Activated CD8-positive, alpha-beta memory T cell treated with anti-CD3 and anti-CD28 coated beads, Interleukin-2, amount 10 ng/mL, durations not matched to agents 7 days and 5 days (primary cell): ENCODE results near the gene GRIK4. TPM values are rescaled to one million over a fixed set of nuclear protein-coding genes. Genes with fewer than 3 reads are reported as not detected.

Experiments
- ATAC-seq: fragments of 150-1000 bp; cut with Tn5 transposase; one replicate; pipeline ENCODE4 v1.10.0; 2021; ENCODE audit warnings: moderate library complexity
- CTCF ChIA-PET: fragments of 350-600 bp; sonication (Branson Sonifier 250); formaldehyde crosslinking; loops from one replicate; lab custom pipeline; 2021; ENCODE audit warnings: antibody characterized with exemption; lab: Charles Lee
- DNase-seq: peaks from one replicate; pipeline ENCODE4 v3.0.0-alpha.2; 2020
- H3K27ac Mint-ChIP-seq: one replicate; pipeline ENCODE4 v1.8.0; 2021; ENCODE audit warnings: mild to moderate bottlenecking, mixed read lengths
- H3K27me3 Mint-ChIP-seq: one replicate; pipeline ENCODE4 v1.8.0; 2021; ENCODE audit warnings: mixed read lengths
- H3K36me3 Mint-ChIP-seq: one replicate; pipeline ENCODE4 v1.8.0; 2021; ENCODE audit warnings: mild to moderate bottlenecking, mixed read lengths
- H3K4me1 Mint-ChIP-seq: one replicate; pipeline ENCODE4 v1.8.0; 2021; ENCODE audit warnings: mixed read lengths
- H3K4me3 Mint-ChIP-seq: one replicate; pipeline ENCODE4 v1.8.0; 2021; ENCODE audit warnings: mild to moderate bottlenecking, moderate library complexity, mixed read lengths
- H3K9me3 Mint-ChIP-seq: one replicate; pipeline ENCODE4 v1.8.0; 2022; ENCODE audit warnings: low read depth, mixed read lengths
- total RNA-seq, 2 experiments: library from RNA; stranded (reverse); gene quantifications; one replicate each; pipeline ENCODE4 v1.2.3, GENCODE V29; 2021

GRIK4 gene
- total RNA-seq, 2 experiments from 2014 or later, result 0.21 TPM; not detected in 1

DNA sequence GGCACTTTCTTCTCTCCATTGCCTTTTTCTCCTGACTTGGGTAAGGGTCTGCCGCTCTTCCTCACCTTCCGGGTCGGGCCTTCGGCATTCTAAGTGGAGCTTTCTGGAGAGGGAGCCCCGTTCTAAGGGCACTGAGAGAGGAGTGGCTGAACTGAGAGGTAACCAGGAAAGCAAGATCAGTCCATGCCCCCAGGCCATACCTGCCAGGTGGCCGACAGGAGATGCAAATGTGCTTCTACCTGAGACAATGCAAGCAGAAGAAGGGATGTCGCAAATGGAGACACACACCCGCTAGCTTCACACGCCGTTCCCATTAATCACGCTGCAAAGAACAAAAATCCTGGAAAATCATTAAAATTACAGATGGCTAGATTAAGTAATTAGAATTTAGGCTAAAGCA is 356.0 kb downstream of the GRIK4 start:
- DNase-seq (no peak), ATAC-seq (no peak)
- Mint-ChIP-seq H3K4me1 (no peaks in the 10 kb centered on the region), H3K4me3 (no peak overlapping the region), H3K9me3 (no peaks in the 10 kb centered on the region), H3K27me3 (no peaks in the 10 kb centered on the region), H3K36me3 (no peaks in the 10 kb centered on the region), H3K27ac (no peak overlapping the region)
- CTCF ChIA-PET, result no interaction called here

DNA sequence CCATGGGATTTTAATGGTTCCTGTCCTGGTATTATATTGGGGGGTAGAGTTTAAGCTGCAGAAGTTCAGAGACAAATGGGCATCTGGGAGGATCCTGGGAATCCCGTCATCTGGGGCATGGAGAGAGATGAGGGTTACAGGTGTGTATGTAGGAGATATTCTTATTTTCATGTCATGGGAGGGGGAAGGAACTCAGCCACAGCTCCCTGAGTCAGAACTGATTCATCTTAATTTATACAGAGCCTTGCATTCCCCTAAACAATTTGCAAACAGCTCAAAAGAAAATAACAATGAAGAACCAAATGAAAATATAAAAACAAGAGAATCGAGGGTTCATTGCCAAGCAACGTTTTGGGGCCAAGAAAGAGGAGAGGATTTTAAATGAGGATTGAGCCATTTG is 356.4 kb downstream of the GRIK4 start:
- ATAC-seq (no peak), DNase-seq (no peak)
- H3K4me3 Mint-ChIP-seq, result no peak overlapping the region
- no peak overlapping the region for H3K27ac Mint-ChIP-seq
- CTCF ChIA-PET, result no interaction called here
- H3K36me3 Mint-ChIP-seq, result no peaks in the 10 kb centered on the region
- no peaks in the 10 kb centered on the region for H3K27me3 Mint-ChIP-seq
- no peaks in the 10 kb centered on the region for H3K9me3 Mint-ChIP-seq
- H3K4me1 Mint-ChIP-seq, result no peaks in the 10 kb centered on the region

DNA sequence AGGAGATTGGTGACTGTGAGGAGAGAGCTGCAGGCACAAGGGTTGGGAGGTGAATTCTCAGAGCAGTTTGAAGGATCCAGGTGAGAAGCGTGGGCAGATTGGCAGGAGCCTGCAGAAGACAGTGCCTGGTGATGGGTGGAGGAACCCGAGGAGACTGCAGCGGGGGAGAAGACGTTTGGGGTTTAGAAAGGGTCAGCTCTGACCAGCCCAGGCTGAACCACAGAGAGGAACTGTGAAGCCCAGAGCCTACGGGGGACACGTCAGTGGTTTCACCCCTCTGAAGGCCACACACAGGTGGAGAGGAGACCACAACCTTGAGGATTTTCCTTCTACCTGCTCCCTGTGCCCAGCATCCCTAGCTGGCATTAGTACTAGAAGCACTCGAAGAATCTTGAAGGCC is 357.5 kb downstream of the GRIK4 start:
- CTCF ChIA-PET, result no interaction called here
- no peaks in the 10 kb centered on the region for H3K4me1 Mint-ChIP-seq
- H3K27me3 Mint-ChIP-seq, result no peaks in the 10 kb centered on the region
- H3K4me3 Mint-ChIP-seq, result no peak overlapping the region
- no peaks in the 10 kb centered on the region for H3K36me3 Mint-ChIP-seq
- ATAC-seq, result no peak
- no peak for DNase-seq
- H3K9me3 Mint-ChIP-seq, result no peaks in the 10 kb centered on the region
- H3K27ac Mint-ChIP-seq, result no peak overlapping the region

DNA sequence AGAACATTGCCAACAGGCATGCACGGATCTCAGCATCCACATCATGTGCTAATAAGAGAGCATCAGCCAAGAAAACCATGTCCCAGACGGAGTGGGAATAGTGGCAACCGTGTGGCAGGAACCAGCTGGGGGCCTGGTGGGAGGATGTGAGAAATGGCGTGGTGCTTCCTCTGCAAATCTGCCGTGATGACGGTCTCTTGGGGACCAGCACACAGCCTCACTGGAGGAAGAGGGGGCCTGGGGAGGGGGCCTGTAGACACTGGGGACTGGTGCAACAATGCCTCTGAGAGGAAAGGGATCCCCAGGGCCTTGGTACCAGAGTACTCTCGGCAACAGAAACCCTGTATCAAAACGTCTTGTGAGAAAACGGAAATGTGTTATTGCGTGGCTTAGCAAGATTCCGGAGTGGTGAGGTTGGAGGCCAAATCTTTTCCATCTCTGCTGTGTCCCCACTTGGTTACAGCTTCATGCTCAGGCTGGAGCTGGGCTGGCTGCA is 358.0 kb downstream of the GRIK4 start:
- H3K9me3 Mint-ChIP-seq, result no peaks in the 10 kb centered on the region
- H3K27ac Mint-ChIP-seq, result no peak overlapping the region
- DNase-seq (no peak), ATAC-seq (no peak)
- CTCF ChIA-PET, result no interaction called here
- H3K4me3 Mint-ChIP-seq, result no peak overlapping the region
- H3K36me3 Mint-ChIP-seq, result no peaks in the 10 kb centered on the region
- no peaks in the 10 kb centered on the region for H3K4me1 Mint-ChIP-seq
- no peaks in the 10 kb centered on the region for H3K27me3 Mint-ChIP-seq

DNA sequence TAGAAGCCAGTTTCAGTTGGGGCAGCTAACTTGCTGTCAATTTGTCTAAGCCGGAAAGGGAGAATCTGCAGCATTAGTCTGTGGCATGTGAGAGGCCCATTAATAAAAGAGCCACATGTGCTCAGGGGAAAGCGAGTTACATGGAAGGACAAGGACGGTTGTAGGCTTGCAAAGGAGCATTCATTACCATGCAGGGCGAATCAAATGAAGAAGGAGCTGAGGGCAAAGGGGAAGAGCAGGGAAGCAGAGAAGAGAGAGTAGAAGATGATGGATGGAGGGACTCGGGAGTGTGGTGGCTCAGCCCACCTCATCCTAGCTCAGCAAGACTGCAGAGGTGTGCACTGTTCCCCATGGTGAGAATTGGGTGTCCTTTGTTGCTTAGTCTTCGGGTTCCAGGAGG is 359.6 kb downstream of the GRIK4 start:
- Mint-ChIP-seq H3K27me3 (no peaks in the 10 kb centered on the region), H3K27ac (no peak overlapping the region), H3K9me3 (peaks cover 4% of the 10 kb centered on the region), H3K36me3 (peaks cover under 1% of the 10 kb centered on the region), H3K4me3 (no peak overlapping the region), H3K4me1 (no peaks in the 10 kb centered on the region)
- CTCF ChIA-PET, result no interaction called here
- ATAC-seq, result no peak
- DNase-seq, result no peak

DNA sequence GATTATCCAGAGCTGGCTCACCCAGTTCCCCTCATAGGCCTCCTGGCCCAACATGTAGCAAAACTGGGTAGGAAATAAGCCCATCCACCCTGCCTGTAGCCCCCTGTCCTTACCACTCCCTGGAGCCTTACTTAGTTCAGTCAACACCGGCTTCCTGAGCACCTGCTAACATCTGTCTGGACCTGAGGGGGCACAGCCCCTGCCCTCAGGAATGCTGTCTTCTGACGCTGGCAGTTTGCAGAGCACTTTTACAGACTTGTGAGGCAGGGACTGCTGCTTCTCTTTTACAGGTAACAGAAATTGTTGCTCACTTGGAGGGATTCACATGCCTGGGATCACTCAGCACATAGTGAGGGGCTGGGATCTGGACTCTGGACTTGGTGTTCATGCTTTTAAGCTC is 360.4 kb downstream of the GRIK4 start:
- Mint-ChIP-seq H3K4me3 (no peak overlapping the region), H3K27ac (no peak overlapping the region), H3K27me3 (no peaks in the 10 kb centered on the region), H3K36me3 (peaks cover 2% of the 10 kb centered on the region), H3K9me3 (peaks cover 6% of the 10 kb centered on the region), H3K4me1 (no peaks in the 10 kb centered on the region)
- DNase-seq (no peak), ATAC-seq (no peak)
- CTCF ChIA-PET, result no interaction called here

DNA sequence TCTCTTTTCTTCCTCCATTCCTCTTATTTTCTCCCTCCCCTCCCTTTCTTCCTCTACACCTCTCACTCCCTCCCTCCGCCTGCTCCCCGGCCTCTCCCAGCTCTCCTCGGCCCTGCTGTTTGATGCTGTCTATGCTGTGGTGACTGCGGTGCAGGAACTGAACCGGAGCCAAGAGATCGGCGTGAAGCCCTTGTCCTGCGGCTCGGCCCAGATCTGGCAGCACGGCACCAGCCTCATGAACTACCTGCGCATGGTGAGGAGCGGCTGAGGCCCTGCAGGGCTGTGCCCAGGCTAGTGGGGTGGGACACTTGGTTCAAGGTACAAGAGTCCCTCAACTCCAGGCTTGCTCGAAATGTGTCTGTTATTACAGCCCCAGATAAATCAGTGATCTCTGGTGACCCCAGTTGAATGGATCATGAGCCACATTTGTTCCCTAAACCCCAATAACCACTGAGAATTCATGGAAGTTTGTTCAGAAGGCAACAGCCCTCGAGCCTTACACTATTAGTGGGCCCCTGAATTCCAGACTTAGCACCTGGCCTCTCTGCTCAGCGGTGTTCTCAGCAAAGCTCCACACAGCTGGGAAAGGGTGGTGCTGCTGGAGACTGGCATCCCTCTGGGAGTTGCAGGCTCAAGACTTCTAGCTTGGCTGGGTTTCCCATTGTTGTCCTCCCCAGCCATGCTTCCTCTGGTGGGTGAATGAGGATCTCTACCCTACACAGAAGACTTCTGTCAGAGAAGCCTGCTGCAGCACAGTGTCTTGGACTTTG is 362.6 kb downstream of the GRIK4 start:
- CTCF ChIA-PET, result no interaction called here
- Mint-ChIP-seq H3K27ac (no peak overlapping the region), H3K4me1 (no peaks in the 10 kb centered on the region), H3K36me3 (peaks cover 2% of the 10 kb centered on the region), H3K27me3 (no peaks in the 10 kb centered on the region), H3K9me3 (peaks cover 6% of the 10 kb centered on the region), H3K4me3 (no peak overlapping the region)
- DNase-seq (no peak), ATAC-seq (no peak)

DNA sequence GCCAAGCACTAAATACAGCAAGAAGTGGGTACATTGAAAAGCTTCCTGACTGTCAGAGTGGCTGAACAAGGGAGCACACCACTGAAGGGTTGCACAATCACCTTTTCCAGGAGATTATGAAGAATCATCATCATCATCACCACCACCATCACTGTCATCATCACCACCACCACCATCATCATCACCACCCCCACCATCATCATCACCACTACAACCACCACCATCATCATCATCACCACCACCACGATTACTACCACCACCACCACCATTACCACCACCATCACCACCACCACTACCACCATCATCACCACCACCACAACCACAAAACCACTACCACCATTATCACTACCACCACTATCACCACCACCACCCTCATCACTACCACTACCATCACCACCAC is 364.4 kb downstream of the GRIK4 start:
- no peak overlapping the region for H3K4me3 Mint-ChIP-seq
- H3K9me3 Mint-ChIP-seq, result peaks cover 6% of the 10 kb centered on the region
- ATAC-seq (no peak), DNase-seq (no peak)
- H3K4me1 Mint-ChIP-seq, result no peaks in the 10 kb centered on the region
- CTCF ChIA-PET, result no interaction called here
- no peak overlapping the region for H3K27ac Mint-ChIP-seq
- H3K36me3 Mint-ChIP-seq, result peaks cover 2% of the 10 kb centered on the region
- peaks cover 3% of the 10 kb centered on the region for H3K27me3 Mint-ChIP-seq

DNA sequence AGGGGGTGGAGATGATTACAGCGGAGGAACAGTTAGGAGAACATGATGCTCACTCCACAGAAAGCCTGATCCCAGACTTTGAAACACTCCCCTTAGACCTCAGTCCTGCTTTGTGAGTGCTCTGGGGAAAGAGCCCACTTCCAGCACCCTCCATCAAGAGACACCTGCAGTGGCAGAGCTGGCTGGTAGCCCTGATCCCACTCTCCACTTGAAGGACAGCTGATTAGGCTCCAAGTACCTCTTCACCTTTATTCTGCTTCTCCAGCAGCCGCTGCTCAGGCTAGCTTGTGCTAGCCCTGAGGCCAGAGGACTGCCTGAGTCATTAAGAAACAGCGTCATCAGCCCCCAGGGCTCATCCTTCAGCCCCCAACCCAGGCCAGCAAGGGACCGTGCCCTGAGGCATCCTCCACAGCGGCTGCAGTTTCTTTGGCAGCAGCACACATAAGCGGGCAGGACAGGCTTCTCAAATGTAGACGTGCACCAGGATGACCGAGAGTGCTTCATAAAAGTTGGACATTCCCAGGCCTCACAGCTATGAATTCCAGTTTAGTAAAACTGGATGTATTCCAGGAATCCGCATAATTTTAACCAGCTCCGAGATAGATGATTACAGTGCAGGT is 366.3 kb downstream of the GRIK4 start:
- no peak overlapping the region for H3K27ac Mint-ChIP-seq
- no peak overlapping the region for H3K4me3 Mint-ChIP-seq
- peaks cover 6% of the 10 kb centered on the region for H3K9me3 Mint-ChIP-seq
- H3K36me3 Mint-ChIP-seq, result peaks cover 2% of the 10 kb centered on the region
- CTCF ChIA-PET, result no interaction called here
- ATAC-seq, result no peak
- H3K4me1 Mint-ChIP-seq, result no peaks in the 10 kb centered on the region
- no peak for DNase-seq
- peaks cover 12% of the 10 kb centered on the region for H3K27me3 Mint-ChIP-seq

DNA sequence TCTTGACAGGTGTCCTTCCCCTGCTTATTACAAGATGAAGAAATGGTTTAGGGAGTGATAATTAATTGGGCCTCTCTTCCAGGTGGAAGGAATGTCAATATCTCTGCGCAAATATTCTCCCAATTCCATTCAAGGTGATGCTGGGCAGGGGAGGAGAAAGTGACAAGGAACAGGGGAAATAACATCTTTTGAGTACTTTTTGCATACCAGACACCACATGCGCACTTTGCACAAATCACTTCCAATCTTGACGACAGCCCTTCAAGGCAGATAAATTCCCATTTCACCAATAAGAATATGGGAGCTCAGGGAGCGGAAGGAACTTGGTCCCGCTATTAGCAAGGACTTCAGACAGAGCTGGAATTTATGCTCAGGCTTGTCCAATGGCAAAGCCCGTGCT is 367.2 kb downstream of the GRIK4 start:
- no peak overlapping the region for H3K27ac Mint-ChIP-seq
- no peak for DNase-seq
- no peak for ATAC-seq
- H3K9me3 Mint-ChIP-seq, result peaks cover 6% of the 10 kb centered on the region
- peaks cover 2% of the 10 kb centered on the region for H3K36me3 Mint-ChIP-seq
- H3K4me1 Mint-ChIP-seq, result no peaks in the 10 kb centered on the region
- peaks cover 15% of the 10 kb centered on the region for H3K27me3 Mint-ChIP-seq
- CTCF ChIA-PET, result no interaction called here
- no peak overlapping the region for H3K4me3 Mint-ChIP-seq

DNA sequence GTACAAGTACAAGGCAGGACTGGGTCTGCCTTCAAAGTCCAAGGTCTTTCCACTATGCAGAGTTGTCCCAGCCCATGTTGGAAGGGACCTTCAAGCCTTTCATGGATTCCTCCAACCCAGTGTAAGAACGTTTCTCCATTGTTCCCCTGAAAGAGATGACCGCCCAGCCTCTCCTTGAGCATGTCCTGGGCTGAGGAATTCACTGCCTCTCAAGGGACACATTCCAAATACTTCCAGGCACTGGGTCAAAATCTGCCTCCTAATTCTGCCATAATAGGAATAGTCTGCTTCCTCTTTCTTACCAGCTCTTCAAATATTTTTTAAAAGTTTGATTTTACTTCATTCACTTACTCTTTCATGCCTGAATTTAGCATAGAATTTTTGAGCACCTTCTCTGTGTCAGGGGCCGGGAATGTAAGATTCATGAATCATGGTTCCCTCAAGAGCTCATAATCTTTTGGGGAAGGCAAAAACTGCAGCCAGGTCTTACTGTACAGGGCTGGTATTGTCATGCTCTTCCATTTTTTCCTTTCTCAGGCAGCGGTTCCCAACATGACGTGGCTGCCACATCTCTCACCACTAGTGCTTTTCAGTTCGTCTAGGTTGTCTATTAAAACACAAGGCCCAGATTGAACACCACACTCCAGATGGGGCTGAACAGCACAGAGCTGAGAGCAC is 369.1 kb downstream of the GRIK4 start:
- Mint-ChIP-seq H3K27ac (no peak overlapping the region), H3K36me3 (peaks cover 2% of the 10 kb centered on the region), H3K4me3 (no peak overlapping the region), H3K4me1 (no peaks in the 10 kb centered on the region), H3K9me3 (peaks cover 6% of the 10 kb centered on the region), H3K27me3 (peaks cover 18% of the 10 kb centered on the region)
- no peak for DNase-seq
- no peak for ATAC-seq
- CTCF ChIA-PET, result no interaction called here

DNA sequence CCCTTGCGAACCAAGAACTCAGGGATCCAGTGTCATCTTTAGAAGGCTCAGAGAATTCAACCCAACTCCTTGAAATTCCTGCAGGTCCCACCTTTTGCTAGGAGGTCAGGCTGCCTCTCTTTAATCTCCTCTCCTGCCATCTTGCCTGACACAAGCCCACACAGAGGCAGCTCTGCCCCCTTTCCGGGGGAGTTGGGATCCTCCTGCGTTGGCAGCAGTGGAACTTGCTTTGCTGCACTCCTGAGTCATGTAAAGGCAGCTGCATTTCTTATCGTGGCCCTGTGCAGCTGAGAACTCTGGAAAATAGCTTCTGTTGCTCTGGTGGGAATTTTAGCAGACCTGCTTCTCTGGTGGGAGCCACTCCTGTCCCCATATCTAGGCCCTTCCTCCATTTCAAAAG is 370.0 kb downstream of the GRIK4 start:
- CTCF ChIA-PET, result no interaction called here
- H3K27ac Mint-ChIP-seq, result no peak overlapping the region
- DNase-seq, result no peak
- no peak overlapping the region for H3K4me3 Mint-ChIP-seq
- no peaks in the 10 kb centered on the region for H3K9me3 Mint-ChIP-seq
- H3K36me3 Mint-ChIP-seq, result no peaks in the 10 kb centered on the region
- no peak for ATAC-seq
- peaks cover 18% of the 10 kb centered on the region for H3K27me3 Mint-ChIP-seq
- no peaks in the 10 kb centered on the region for H3K4me1 Mint-ChIP-seq

DNA sequence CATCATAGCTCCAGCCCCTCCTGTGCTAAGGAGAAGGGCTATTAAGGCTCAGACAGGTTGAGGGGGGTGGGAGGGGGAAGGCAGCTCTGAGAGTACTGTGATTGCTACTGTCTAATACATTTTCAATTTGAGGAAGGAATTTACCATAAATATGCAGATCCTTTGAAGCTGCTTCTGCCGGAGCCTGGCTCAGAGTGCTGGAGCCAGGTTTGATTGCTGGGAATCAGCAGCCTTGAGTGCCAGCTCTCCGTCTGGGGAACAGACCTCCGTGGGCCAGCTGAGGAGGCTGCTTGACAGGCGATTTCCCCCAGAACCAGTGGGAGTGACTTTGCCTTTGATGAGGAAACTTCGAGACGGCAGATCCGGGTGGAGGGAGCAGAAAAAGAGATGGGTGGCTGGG is 370.6 kb downstream of the GRIK4 start:
- H3K4me3 Mint-ChIP-seq, result no peak overlapping the region
- no peaks in the 10 kb centered on the region for H3K9me3 Mint-ChIP-seq
- H3K27me3 Mint-ChIP-seq, result peaks cover 21% of the 10 kb centered on the region
- no peak for DNase-seq
- no peaks in the 10 kb centered on the region for H3K36me3 Mint-ChIP-seq
- ATAC-seq, result no peak
- H3K4me1 Mint-ChIP-seq, result no peaks in the 10 kb centered on the region
- H3K27ac Mint-ChIP-seq, result no peak overlapping the region
- CTCF ChIA-PET, result no interaction called here
